GM23338 (cell line): ENCODE results near the gene ERVH48-1.
"Not testable (repeated sequence)": the region's sequence is repeated elsewhere in the genome, so short reads cannot be mapped to it uniquely, and the experiment has no call there.

Experiments used
- EZH2 ChIP-seq: fragments of 200-600 bp; sonication (generic); IDR thresholded peaks from one replicate; pipeline ENCODE4 v1.8.0; 2017; ENCODE audit warnings: antibody characterized with exemption, mild to moderate bottlenecking, low read depth; ENCODE audit not compliant: unreplicated experiment
- REST ChIP-seq: IDR thresholded peaks from one replicate; pipeline ENCODE4 v1.6.1; 2018; ENCODE audit warnings: antibody characterized with exemption; ENCODE audit not compliant: unreplicated experiment
- ZNF331 ChIP-seq: fragments of 250-450 bp; sonication (Bioruptor Pico); IDR thresholded peaks from 2 replicates; pipeline ENCODE4 v1.5.0; 2020; ENCODE audit warnings: low read depth, mild to moderate bottlenecking, moderate library complexity
- TF ChIP-seq, protein P1 (sequence below), 2 experiments: fragments of 200-600 bp in 1 of 2; sonication (generic) in 1 of 2; conservative IDR thresholded peaks; 2 replicates each; pipeline versions ENCODE4 v1.5.1 to v1.6.1; 2016 to 2017; ENCODE audit warnings: antibody characterized with exemption in 2 of 2, low read depth in 2 of 2, mild to moderate bottlenecking in 2 of 2, moderate library complexity in 1 of 2

DNA sequence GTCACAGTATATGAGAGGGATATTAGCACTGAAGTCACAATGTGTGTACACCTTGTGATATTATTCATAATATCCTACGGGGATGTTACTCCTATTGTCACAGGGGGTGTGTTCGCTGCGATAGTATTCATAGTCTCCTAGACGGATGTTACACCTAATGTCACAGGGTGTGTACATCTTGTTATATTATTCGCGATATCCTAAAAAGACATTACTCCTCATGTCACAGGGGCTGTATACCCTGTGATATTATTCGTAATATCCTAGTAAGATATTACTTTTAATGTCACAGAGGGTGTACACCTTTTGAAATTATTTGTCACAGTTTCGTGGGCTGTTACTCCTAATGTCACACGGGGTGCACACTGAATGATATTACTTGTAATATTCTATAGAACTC, 25.8 kb upstream of the ERVH48-1 start:
- TF ChIP-seq, protein P1, sequence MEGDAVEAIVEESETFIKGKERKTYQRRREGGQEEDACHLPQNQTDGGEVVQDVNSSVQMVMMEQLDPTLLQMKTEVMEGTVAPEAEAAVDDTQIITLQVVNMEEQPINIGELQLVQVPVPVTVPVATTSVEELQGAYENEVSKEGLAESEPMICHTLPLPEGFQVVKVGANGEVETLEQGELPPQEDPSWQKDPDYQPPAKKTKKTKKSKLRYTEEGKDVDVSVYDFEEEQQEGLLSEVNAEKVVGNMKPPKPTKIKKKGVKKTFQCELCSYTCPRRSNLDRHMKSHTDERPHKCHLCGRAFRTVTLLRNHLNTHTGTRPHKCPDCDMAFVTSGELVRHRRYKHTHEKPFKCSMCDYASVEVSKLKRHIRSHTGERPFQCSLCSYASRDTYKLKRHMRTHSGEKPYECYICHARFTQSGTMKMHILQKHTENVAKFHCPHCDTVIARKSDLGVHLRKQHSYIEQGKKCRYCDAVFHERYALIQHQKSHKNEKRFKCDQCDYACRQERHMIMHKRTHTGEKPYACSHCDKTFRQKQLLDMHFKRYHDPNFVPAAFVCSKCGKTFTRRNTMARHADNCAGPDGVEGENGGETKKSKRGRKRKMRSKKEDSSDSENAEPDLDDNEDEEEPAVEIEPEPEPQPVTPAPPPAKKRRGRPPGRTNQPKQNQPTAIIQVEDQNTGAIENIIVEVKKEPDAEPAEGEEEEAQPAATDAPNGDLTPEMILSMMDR (conservative IDR thresholded peaks at IDR 0.05; ENCODE audit: low read depth in 2 of 2): not testable (repeated sequence)
- not testable (repeated sequence) for TF ChIP-seq REST; ZNF331 (CRISPR knock-in tag); EZH2
